SK-N-SH treated with all-trans-retinoic acid at 6 μM for 48 hours (cell line): ENCODE results near the gene ZBTB39.

Experiments used
- ATAC-seq: fragments of 200-7000 bp; cut with Tn5 transposase; 3 replicates; pipeline ENCODE4 v1.9.1; 2020; ENCODE audit warnings: mild to moderate bottlenecking, moderate library complexity
- ARNTL ChIP-seq: fragments of 450-650 bp; formaldehyde crosslinking; IDR thresholded peaks from 2 replicates; pipeline ENCODE4 v1.5.0; 2020; ENCODE audit warnings: low read depth, mild to moderate bottlenecking, moderate library complexity, borderline replicate concordance
- CSDC2 ChIP-seq: fragments of 250-450 bp; sonication (Bioruptor Pico); IDR thresholded peaks from 2 replicates; pipeline ENCODE4 v1.5.0; 2020; ENCODE audit warnings: mild to moderate bottlenecking, moderate library complexity
- ESRRG ChIP-seq: fragments of 250-450 bp; sonication (Bioruptor Pico); IDR thresholded peaks from 2 replicates; pipeline ENCODE4 v1.6.1; 2021; ENCODE audit warnings: mild to moderate bottlenecking
- GLIS3 ChIP-seq: fragments of 250-450 bp; sonication (Bioruptor Pico); IDR thresholded peaks from 2 replicates; pipeline ENCODE4 v1.5.0; 2020; ENCODE audit warnings: mild to moderate bottlenecking, moderate library complexity
- ISL1 ChIP-seq: fragments of 250-450 bp; sonication (Bioruptor Pico); IDR thresholded peaks from 2 replicates; pipeline ENCODE4 v2.1.2; 2022; ENCODE audit warnings: mild to moderate bottlenecking, moderate library complexity
- OSR1 ChIP-seq: fragments of 250-450 bp; sonication (Bioruptor Pico); IDR thresholded peaks from 2 replicates; pipeline ENCODE4 v1.8.0; 2022; ENCODE audit warnings: moderate library complexity, mild to moderate bottlenecking, inconsistent platforms
- PPARA ChIP-seq: fragments of 250-450 bp; sonication (Bioruptor Pico); IDR thresholded peaks from 2 replicates; pipeline ENCODE4 v1.5.0; 2020; ENCODE audit warnings: mild to moderate bottlenecking, borderline replicate concordance
- RARB ChIP-seq: fragments of 250-450 bp; sonication (Bioruptor Pico); IDR thresholded peaks from 2 replicates; pipeline ENCODE4 v1.8.0; 2021; ENCODE audit warnings: mild to moderate bottlenecking, moderate library complexity
- SNAI2 ChIP-seq: fragments of 250-450 bp; sonication (Bioruptor Pico); IDR thresholded peaks from 2 replicates; pipeline ENCODE4 v1.5.0; 2020; ENCODE audit warnings: mild to moderate bottlenecking, moderate library complexity
- TCF4 ChIP-seq: fragments of 250-450 bp; sonication (Bioruptor Pico); IDR thresholded peaks from 2 replicates; pipeline ENCODE4 v1.8.0; 2021; ENCODE audit warnings: mild to moderate bottlenecking, moderate library complexity, borderline replicate concordance
- TOX ChIP-seq: fragments of 250-450 bp; sonication (Bioruptor Pico); IDR thresholded peaks from 2 replicates; pipeline ENCODE4 v1.8.0; 2021; ENCODE audit warnings: mild to moderate bottlenecking, moderate library complexity, borderline replicate concordance
- ZC3H10 ChIP-seq: fragments of 250-450 bp; sonication (Bioruptor Pico); IDR thresholded peaks from 2 replicates; pipeline ENCODE4 v1.5.1; 2021; ENCODE audit warnings: mild to moderate bottlenecking, moderate library complexity
- ZFP3 ChIP-seq: fragments of 250-450 bp; sonication (Bioruptor Pico); IDR thresholded peaks from 2 replicates; pipeline ENCODE4 v1.5.0; 2020; ENCODE audit warnings: mild to moderate bottlenecking, moderate library complexity
- ZFP30 ChIP-seq: fragments of 450-650 bp; formaldehyde crosslinking; IDR thresholded peaks from 2 replicates; pipeline ENCODE4 v1.5.0; 2022; ENCODE audit warnings: mild to moderate bottlenecking, moderate library complexity
- ZNF565 ChIP-seq: fragments of 450-650 bp; formaldehyde crosslinking; conservative IDR thresholded peaks from 2 replicates; pipeline ENCODE4 v1.5.0; 2020; ENCODE audit warnings: low read depth, mild to moderate bottlenecking, moderate library complexity
- ZNF70 ChIP-seq: fragments of 450-650 bp; formaldehyde crosslinking; IDR thresholded peaks from 2 replicates; pipeline ENCODE4 v1.5.0; 2020; ENCODE audit warnings: mild to moderate bottlenecking, moderate library complexity
- ZNF8 ChIP-seq: fragments of 450-650 bp; formaldehyde crosslinking; IDR thresholded peaks from 2 replicates; pipeline ENCODE4 v1.5.0; 2020; ENCODE audit warnings: mild to moderate bottlenecking, moderate library complexity
- TF ChIP-seq, protein P1 (sequence below): fragments of 250-450 bp; sonication (Bioruptor Pico); IDR thresholded peaks from 2 replicates; pipeline ENCODE4 v1.8.0; 2021; ENCODE audit warnings: low read depth, mild to moderate bottlenecking, moderate library complexity, borderline replicate concordance
- TF ChIP-seq, protein P2 (sequence below): fragments of 250-450 bp; sonication (Bioruptor Pico); IDR thresholded peaks from 2 replicates; pipeline ENCODE4 v1.5.1; 2020; ENCODE audit warnings: low read depth, mild to moderate bottlenecking, moderate library complexity
- TF ChIP-seq, protein P3 (sequence below): fragments of 250-450 bp; sonication (Bioruptor Pico); IDR thresholded peaks from 2 replicates; pipeline ENCODE4 v1.5.1; 2021; ENCODE audit warnings: mild to moderate bottlenecking, moderate library complexity
- TF ChIP-seq, protein P4 (sequence below): fragments of 250-450 bp; sonication (Bioruptor Pico); IDR thresholded peaks from 2 replicates; pipeline ENCODE4 v1.5.0; 2020; ENCODE audit warnings: mild to moderate bottlenecking, moderate library complexity
- TF ChIP-seq, protein P5 (sequence below): fragments of 250-450 bp; sonication (Bioruptor Pico); IDR thresholded peaks from 2 replicates; pipeline ENCODE4 v1.8.0; 2020; ENCODE audit warnings: mild to moderate bottlenecking, moderate library complexity, borderline replicate concordance

Gene ZBTB39

DNA sequence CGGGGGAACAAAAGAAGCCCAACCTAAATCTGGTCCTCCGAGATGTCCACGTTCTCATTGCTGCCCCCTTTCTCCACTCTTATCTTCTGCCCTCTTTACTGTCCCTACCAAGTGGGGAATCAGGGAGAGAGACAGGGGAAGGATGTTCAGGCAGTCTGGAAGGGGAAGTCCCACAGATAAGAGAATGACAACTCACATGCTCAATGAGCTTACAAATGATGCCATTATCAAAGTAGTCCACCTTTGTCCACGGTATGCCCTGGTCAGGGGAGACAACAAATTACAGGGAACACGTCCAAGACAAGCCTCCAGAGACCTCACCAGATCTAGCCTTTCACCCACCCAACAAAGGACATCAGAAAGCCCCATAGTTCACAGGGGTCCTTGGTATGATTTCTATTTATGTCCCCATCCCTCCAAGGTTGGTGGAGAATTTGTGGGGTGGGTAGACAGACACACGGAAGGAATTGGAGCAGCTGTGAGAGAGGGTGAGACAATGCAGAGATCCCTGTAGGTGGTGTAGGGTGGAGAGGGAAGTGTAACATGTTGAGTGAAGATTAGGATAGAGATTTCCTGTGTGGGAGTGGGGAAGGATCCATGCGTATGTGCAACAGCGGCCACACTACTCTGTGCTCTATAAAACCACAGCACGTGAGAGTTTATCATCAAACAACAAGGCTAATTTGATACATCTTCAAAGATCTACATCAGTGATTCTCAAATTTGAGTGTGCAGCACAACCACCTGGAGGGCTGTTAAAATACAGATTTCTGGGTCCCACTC lies 32.9 kb upstream of the ZBTB39 start:
- no peak for ATAC-seq
- TF ChIP-seq ZNF8 (CRISPR knock-in tag) (no peak), SNAI2 (CRISPR knock-in tag) (no peak), RARB (CRISPR knock-in tag) (no peak), PPARA (CRISPR knock-in tag) (no peak), TOX (CRISPR knock-in tag) (no peak), CSDC2 (CRISPR knock-in tag) (no peak), TCF4 (CRISPR knock-in tag) (no peak), ZFP3 (CRISPR knock-in tag) (no peak), ZC3H10 (CRISPR knock-in tag) (no peak), OSR1 (CRISPR knock-in tag) (no peak), ESRRG (CRISPR knock-in tag) (no peak), ARNTL (CRISPR knock-in tag) (no peak)
- TF ChIP-seq, protein P1, sequence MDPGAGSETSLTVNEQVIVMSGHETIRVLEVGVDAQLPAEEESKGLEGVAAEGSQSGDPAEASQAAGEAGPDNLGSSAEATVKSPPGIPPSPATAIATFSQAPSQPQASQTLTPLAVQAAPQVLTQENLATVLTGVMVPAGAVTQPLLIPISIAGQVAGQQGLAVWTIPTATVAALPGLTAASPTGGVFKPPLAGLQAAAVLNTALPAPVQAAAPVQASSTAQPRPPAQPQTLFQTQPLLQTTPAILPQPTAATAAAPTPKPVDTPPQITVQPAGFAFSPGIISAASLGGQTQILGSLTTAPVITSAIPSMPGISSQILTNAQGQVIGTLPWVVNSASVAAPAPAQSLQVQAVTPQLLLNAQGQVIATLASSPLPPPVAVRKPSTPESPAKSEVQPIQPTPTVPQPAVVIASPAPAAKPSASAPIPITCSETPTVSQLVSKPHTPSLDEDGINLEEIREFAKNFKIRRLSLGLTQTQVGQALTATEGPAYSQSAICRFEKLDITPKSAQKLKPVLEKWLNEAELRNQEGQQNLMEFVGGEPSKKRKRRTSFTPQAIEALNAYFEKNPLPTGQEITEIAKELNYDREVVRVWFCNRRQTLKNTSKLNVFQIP (CRISPR knock-in tag): no peak
- TF ChIP-seq, protein P2, sequence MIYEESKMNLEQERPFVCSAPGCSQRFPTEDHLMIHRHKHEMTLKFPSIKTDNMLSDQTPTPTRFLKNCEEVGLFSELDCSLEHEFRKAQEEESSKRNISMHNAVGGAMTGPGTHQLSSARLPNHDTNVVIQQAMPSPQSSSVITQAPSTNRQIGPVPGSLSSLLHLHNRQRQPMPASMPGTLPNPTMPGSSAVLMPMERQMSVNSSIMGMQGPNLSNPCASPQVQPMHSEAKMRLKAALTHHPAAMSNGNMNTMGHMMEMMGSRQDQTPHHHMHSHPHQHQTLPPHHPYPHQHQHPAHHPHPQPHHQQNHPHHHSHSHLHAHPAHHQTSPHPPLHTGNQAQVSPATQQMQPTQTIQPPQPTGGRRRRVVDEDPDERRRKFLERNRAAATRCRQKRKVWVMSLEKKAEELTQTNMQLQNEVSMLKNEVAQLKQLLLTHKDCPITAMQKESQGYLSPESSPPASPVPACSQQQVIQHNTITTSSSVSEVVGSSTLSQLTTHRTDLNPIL (CRISPR knock-in tag): no peak
- TF ChIP-seq, protein P3, sequence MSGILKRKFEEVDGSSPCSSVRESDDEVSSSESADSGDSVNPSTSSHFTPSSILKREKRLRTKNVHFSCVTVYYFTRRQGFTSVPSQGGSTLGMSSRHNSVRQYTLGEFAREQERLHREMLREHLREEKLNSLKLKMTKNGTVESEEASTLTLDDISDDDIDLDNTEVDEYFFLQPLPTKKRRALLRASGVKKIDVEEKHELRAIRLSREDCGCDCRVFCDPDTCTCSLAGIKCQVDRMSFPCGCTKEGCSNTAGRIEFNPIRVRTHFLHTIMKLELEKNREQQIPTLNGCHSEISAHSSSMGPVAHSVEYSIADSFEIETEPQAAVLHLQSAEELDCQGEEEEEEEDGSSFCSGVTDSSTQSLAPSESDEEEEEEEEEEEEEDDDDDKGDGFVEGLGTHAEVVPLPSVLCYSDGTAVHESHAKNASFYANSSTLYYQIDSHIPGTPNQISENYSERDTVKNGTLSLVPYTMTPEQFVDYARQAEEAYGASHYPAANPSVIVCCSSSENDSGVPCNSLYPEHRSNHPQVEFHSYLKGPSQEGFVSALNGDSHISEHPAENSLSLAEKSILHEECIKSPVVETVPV (CRISPR knock-in tag): no peak
- TF ChIP-seq, protein P4, sequence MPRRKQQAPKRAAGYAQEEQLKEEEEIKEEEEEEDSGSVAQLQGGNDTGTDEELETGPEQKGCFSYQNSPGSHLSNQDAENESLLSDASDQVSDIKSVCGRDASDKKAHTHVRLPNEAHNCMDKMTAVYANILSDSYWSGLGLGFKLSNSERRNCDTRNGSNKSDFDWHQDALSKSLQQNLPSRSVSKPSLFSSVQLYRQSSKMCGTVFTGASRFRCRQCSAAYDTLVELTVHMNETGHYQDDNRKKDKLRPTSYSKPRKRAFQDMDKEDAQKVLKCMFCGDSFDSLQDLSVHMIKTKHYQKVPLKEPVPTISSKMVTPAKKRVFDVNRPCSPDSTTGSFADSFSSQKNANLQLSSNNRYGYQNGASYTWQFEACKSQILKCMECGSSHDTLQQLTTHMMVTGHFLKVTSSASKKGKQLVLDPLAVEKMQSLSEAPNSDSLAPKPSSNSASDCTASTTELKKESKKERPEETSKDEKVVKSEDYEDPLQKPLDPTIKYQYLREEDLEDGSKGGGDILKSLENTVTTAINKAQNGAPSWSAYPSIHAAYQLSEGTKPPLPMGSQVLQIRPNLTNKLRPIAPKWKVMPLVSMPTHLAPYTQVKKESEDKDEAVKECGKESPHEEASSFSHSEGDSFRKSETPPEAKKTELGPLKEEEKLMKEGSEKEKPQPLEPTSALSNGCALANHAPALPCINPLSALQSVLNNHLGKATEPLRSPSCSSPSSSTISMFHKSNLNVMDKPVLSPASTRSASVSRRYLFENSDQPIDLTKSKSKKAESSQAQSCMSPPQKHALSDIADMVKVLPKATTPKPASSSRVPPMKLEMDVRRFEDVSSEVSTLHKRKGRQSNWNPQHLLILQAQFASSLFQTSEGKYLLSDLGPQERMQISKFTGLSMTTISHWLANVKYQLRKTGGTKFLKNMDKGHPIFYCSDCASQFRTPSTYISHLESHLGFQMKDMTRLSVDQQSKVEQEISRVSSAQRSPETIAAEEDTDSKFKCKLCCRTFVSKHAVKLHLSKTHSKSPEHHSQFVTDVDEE (CRISPR knock-in tag): no peak
- TF ChIP-seq, all 23 proteins: peak for 0

DNA sequence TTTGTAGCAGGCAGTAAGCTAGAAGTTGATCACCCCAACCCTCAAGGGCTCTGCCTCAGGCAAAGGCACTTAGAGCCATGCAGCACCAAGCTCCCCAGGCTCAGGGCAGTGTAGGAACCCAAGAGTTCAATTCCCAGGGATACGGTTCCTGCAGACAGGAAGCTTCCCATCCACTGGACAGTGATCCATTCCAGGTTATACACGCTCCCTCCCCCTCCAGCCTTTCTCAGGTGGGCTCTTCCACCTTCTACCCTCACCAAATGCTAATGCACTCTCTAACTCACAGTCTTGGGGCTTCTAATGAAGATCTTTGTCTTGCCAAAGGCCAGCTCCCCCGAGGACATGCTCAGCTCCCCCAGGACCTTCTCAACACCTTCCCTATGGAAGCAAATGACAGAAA lies 30.9 kb upstream of the ZBTB39 start:
- ATAC-seq: no peak
- TF ChIP-seq TOX (CRISPR knock-in tag): no peak
- no peak for TF ChIP-seq ISL1 (CRISPR knock-in tag)
- TF ChIP-seq OSR1 (CRISPR knock-in tag): no peak
- TF ChIP-seq, protein P5, sequence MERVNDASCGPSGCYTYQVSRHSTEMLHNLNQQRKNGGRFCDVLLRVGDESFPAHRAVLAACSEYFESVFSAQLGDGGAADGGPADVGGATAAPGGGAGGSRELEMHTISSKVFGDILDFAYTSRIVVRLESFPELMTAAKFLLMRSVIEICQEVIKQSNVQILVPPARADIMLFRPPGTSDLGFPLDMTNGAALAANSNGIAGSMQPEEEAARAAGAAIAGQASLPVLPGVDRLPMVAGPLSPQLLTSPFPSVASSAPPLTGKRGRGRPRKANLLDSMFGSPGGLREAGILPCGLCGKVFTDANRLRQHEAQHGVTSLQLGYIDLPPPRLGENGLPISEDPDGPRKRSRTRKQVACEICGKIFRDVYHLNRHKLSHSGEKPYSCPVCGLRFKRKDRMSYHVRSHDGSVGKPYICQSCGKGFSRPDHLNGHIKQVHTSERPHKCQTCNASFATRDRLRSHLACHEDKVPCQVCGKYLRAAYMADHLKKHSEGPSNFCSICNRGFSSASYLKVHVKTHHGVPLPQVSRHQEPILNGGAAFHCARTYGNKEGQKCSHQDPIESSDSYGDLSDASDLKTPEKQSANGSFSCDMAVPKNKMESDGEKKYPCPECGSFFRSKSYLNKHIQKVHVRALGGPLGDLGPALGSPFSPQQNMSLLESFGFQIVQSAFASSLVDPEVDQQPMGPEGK: no peak
- TF ChIP-seq, protein P2 (CRISPR knock-in tag): no peak
- no peak for TF ChIP-seq ARNTL (CRISPR knock-in tag)
- TF ChIP-seq PPARA (CRISPR knock-in tag): no peak
- no peak for TF ChIP-seq GLIS3 (CRISPR knock-in tag)
- TF ChIP-seq ZNF565 (CRISPR knock-in tag): no peak
- no peak for TF ChIP-seq RARB (CRISPR knock-in tag)
- no peak for TF ChIP-seq CSDC2 (CRISPR knock-in tag)
- TF ChIP-seq ZFP3 (CRISPR knock-in tag): no peak
- TF ChIP-seq ZFP30 (CRISPR knock-in tag): no peak
- no peak for TF ChIP-seq ZNF70 (CRISPR knock-in tag)
- TF ChIP-seq ZNF8 (CRISPR knock-in tag): no peak
